ENCODE results near the gene COL9A3. TPM values are rescaled to one million over a fixed set of nuclear protein-coding genes. Genes with fewer than 3 reads are reported as not detected.

Gene COL9A3
- total and polyA plus RNA-seq, 2 of the 8 experiments (the other 6 are each of a cell fraction or from before 2014, with no cell fraction given), result 21.7 to 80.1 TPM

GRCh38 chr20:62780696-62781095 is 36.2 kb upstream of the COL9A3 start (continued):
- TF ChIP-seq CHD7 (IDR thresholded peaks at IDR 0.05; ENCODE audit: insufficient replicate concordance, low read length) (no peak), ATF2 (IDR thresholded peaks at IDR 0.05; ENCODE audit: low read length) (no peak), TBP (IDR thresholded peaks at IDR 0.05; ENCODE audit: low read depth, low read length) (no peak), KDM1A (IDR thresholded peaks at IDR 0.05; ENCODE audit: borderline replicate concordance, low read length) (no peak), RXRA (IDR thresholded peaks at IDR 0.05; ENCODE audit: insufficient read depth, low read depth, low read length) (no peak), TAF1 (IDR thresholded peaks at IDR 0.05; ENCODE audit: low read depth, low read length) (no peak), KDM5A (IDR thresholded peaks at IDR 0.05; ENCODE audit: low read length) (no peak), KDM4A (IDR thresholded peaks at IDR 0.05; ENCODE audit: low read depth, low read length, severe bottlenecking) (no peak), GABPA (IDR thresholded peaks at IDR 0.05; ENCODE audit: borderline replicate concordance, insufficient read depth, low read length) (no peak), SRF (IDR thresholded peaks at IDR 0.05; ENCODE audit: low read depth, low read length) (no peak)

Data from H1 (cell line).